MM.1S (cell line): ENCODE results near the gene ZFYVE28.

Experiments used
- CTCF ChIP-seq: fragments of 300-600 bp; sonication (generic); IDR thresholded peaks from 2 replicates; pipeline ENCODE4 v1.5.1; 2016; ENCODE audit warnings: antibody characterized with exemption, low read length, mixed read lengths
- EZH2 ChIP-seq: fragments of 300-600 bp; sonication (generic); optimal IDR thresholded peaks from 2 replicates; pipeline ENCODE3; 2017; ENCODE audit warnings: low read depth, mild to moderate bottlenecking, antibody characterized with exemption, low read length, mixed read lengths

GRCh38 chr4:2264481-2265041 lies 153.9 kb downstream of the ZFYVE28 start:
- no peak for TF ChIP-seq EZH2
- no peak for TF ChIP-seq CTCF
